HepG2 (cell line): ENCODE data around the gene CAMK4. TPM values are rescaled to one million over a fixed set of nuclear protein-coding genes. Genes with fewer than 3 reads are reported as not detected.

Experiments used
- ATAC-seq: fragments of 200-7000 bp; cut with Tn5 transposase; 3 replicates; pipeline ENCODE4 v1.9.1; 2020; ENCODE audit warnings: mild to moderate bottlenecking, moderate library complexity
- BruUV-seq: library from RNA; stranded (reverse); fragments of 400-500 nt; replicated peaks from 2 replicates; lab custom pipeline; 2021; lab: Mats Ljungman, UMichigan
- CTCF ChIA-PET: fragments of 300-600 bp; formaldehyde crosslinking; extraction: SDS; loops from one replicate; lab custom pipeline; 2021; ENCODE audit warnings: low total read pairs, inconsistent platforms, low intra/inter-chr PET ratio; lab: Yijun Ruan, JAX
- POLR2A ChIA-PET: fragments of 350-600 bp; sonication (Branson Sonifier 250); formaldehyde crosslinking; loops from one replicate; lab custom pipeline; 2020; ENCODE audit warnings: antibody characterized with exemption, inconsistent platforms; lab: Yijun Ruan, JAX
- DNase-seq: peaks from one replicate; pipeline ENCODE4 v3.0.0-alpha.2; 2015; ENCODE audit warnings: low spot score
- FAIRE-seq: peaks from 3 replicates; lab custom pipeline; 2011; peaks lifted over from hg19 to GRCh38; lab: Jason Lieb, UNC
- H2AFZ ChIP-seq: one replicate; pipeline ENCODE4 v1.6.1; 2011; ENCODE audit warnings: low read length, inconsistent platforms
- H3K27ac ChIP-seq: fragments of 300-600 bp; 3 replicates; pipeline ENCODE4 v1.8.0; 2011; ENCODE audit warnings: mixed run types, mild to moderate bottlenecking, mixed read lengths, low read length, inconsistent platforms; ENCODE audit not compliant: insufficient read depth; ENCODE audit errors: extremely low read length
- H3K27me3 ChIP-seq, 2 experiments: fragments of 200-600 bp in 1 of 2; 2 replicates in 1 of 2; 3 replicates in 1 of 2; pipeline versions ENCODE4 v1.6.0 to v1.8.0; 2011; ENCODE audit warnings: low read length in 2 of 2, mild to moderate bottlenecking in 2 of 2, moderate library complexity in 2 of 2, inconsistent platforms in 1 of 2; ENCODE audit not compliant: insufficient read depth in 2 of 2, control insufficient read depth in 1 of 2
- H3K36me3 ChIP-seq, 2 experiments: fragments of 200-600 bp in 1 of 2; replicated peaks in 1 of 2; 2 replicates in 1 of 2; 3 replicates in 1 of 2; pipeline versions ENCODE4 v1.5.1 to v1.8.0; 2011; ENCODE audit warnings: low read length in 2 of 2, inconsistent platforms in 1 of 2; ENCODE audit not compliant: insufficient read depth in 2 of 2, control insufficient read depth in 1 of 2
- H3K4me1 ChIP-seq: 2 replicates; pipeline ENCODE4 v1.5.1; 2012; ENCODE audit warnings: low read length, inconsistent platforms; ENCODE audit not compliant: insufficient read depth
- H3K4me2 ChIP-seq: 2 replicates; pipeline ENCODE4 v1.6.0; 2011; ENCODE audit warnings: low read depth, low read length, inconsistent platforms
- H3K4me3 ChIP-seq, 3 experiments: fragments of 200-600 bp in 1 of 3; sonication (generic), shearing (Covaris generic) in 1 of 3; replicated peaks in 1 of 3; 2 replicates each; pipeline ENCODE4 v1.5.1; 2011 to 2016; ENCODE audit warnings: low read length in 3 of 3, inconsistent platforms in 2 of 3, low read depth in 2 of 3, mild to moderate bottlenecking in 2 of 3, control low read depth in 1 of 3, mixed read lengths in 1 of 3; ENCODE audit not compliant: insufficient read depth in 1 of 3
- H3K79me2 ChIP-seq: one replicate; pipeline ENCODE4 v1.6.1; 2011; ENCODE audit warnings: low read length, inconsistent platforms; ENCODE audit not compliant: insufficient read depth
- H3K9ac ChIP-seq: 2 replicates; pipeline ENCODE4 v1.6.0; 2011; ENCODE audit warnings: mild to moderate bottlenecking, low read depth, low read length, inconsistent platforms; ENCODE audit not compliant: insufficient read depth
- H3K9me3 ChIP-seq: 2 replicates; pipeline ENCODE4 v1.5.1; 2012; ENCODE audit warnings: mild to moderate bottlenecking, low read length
- H4K20me1 ChIP-seq: 2 replicates; pipeline ENCODE4 v1.6.0; 2011; ENCODE audit warnings: inconsistent platforms, mild to moderate bottlenecking, low read length, moderate library complexity; ENCODE audit not compliant: insufficient read depth
- ARID5B ChIP-seq: IDR thresholded peaks from 2 replicates; pipeline ENCODE4 v1.4.0; 2020; ENCODE audit warnings: mild to moderate bottlenecking, missing genetic modification reagents
- ARNT2 ChIP-seq: sonication (generic); formaldehyde crosslinking; IDR thresholded peaks from 2 replicates; pipeline ENCODE4 v1.8.0; 2022; ENCODE audit warnings: mild to moderate bottlenecking, low read depth, missing genetic modification reagents, moderate library complexity
- HNF1A ChIP-seq, 2 experiments: sonication (generic) in 1 of 2; formaldehyde crosslinking in 1 of 2; IDR thresholded peaks; 2 replicates each; pipeline versions ENCODE4 v1.4.0 to v1.6.1; 2016 to 2020; ENCODE audit warnings: borderline replicate concordance in 1 of 2, low read depth in 1 of 2, mild to moderate bottlenecking in 1 of 2, missing genetic modification reagents in 1 of 2
- NR3C1 ChIP-seq: sonication (generic); formaldehyde crosslinking; IDR thresholded peaks from 2 replicates; pipeline ENCODE4 v1.4.0; 2020; ENCODE audit warnings: missing genetic modification reagents
- RCOR2 ChIP-seq: IDR thresholded peaks from 2 replicates; pipeline ENCODE4 v1.6.1; 2016; ENCODE audit warnings: missing biosample characterization, missing genetic modification reagents
- YEATS4 ChIP-seq: sonication (generic); formaldehyde crosslinking; IDR thresholded peaks from 2 replicates; pipeline ENCODE4 v1.4.0; 2020; ENCODE audit warnings: missing genetic modification reagents, borderline replicate concordance
- ZMAT5 ChIP-seq: sonication (generic); formaldehyde crosslinking; IDR thresholded peaks from 2 replicates; pipeline ENCODE4 v1.5.0; 2020; ENCODE audit warnings: mild to moderate bottlenecking, low read depth, missing genetic modification reagents, borderline replicate concordance
- ZNF33B ChIP-seq: sonication (generic); formaldehyde crosslinking; IDR thresholded peaks from 2 replicates; pipeline ENCODE4 v1.5.1; 2020; ENCODE audit warnings: mild to moderate bottlenecking, missing genetic modification reagents
- ZXDC ChIP-seq: sonication (generic); formaldehyde crosslinking; IDR thresholded peaks from 2 replicates; pipeline ENCODE4 v1.5.0; 2020; ENCODE audit warnings: mild to moderate bottlenecking, missing genetic modification reagents
- WGBS: methylation state at CpG from one replicate; pipeline ENCODE4 v1.1.6; 2017; ENCODE audit warnings: low lambda C conversion rate; 5-methylcytosine and 5-hydroxymethylcytosine counted together
- in situ Hi-C: cut with HindIII; loops from 2 replicates; pipeline ENCODE4 v1.10.0; 2017; ENCODE audit warnings: low pct_unique_long_range_greater_than_20kb; ENCODE audit not compliant: extremely low pct_ligation_motif_present
- intact Hi-C: fragments of 100-400 bp; cut with micrococcal nuclease; formaldehyde crosslinking; loops from one replicate; pipeline ENCODE4 v1.10.0; 2022; ENCODE audit not compliant: unreplicated experiment
- polyA plus RNA-seq, 8 experiments: library from polyadenylated mRNA; depleted of rRNA in 3 of 8; stranded (reverse) in 7 of 8; unstranded in 1 of 8; fragments of >200 nt; fragmentation: Illumina TruSeq in 4 of 8; extraction: Trizol in 4 of 8; gene quantifications; 2 replicates each; pipeline versions ENCODE4 v1.2.1 to v1.2.3, GENCODE V29; 2011 to 2016; ENCODE audit warnings: low read depth in 4 of 8, missing spikeins in 1 of 8, mixed read lengths in 1 of 8; ENCODE audit not compliant: insufficient read depth in 1 of 8
- total RNA-seq, 5 experiments: library from RNA; depleted of rRNA; stranded (reverse); fragments of >200 nt; fragmentation: Illumina TruSeq; extraction: Trizol; gene quantifications; 2 replicates each; pipeline ENCODE4 v1.2.3, GENCODE V29; 2016; ENCODE audit warnings: low read depth in 1 of 5

CAMK4 gene
- total and polyA plus RNA-seq, 2 of the 13 experiments (the other 11 are each of a cell fraction or from before 2014, with no cell fraction given) = not detected

GRCh38 chr5:111310711-111311620 is 86.8 kb downstream of the CAMK4 start (continued):
- TF ChIP-seq HNF1A (IDR thresholded peaks at IDR 0.05; ENCODE audit: low read depth) (no peak), HNF1A (CRISPR knock-in tag; IDR thresholded peaks at IDR 0.05; ENCODE audit: borderline replicate concordance) (no peak), YEATS4 (no peak)

- CTCF ChIA-PET = no interaction called here
- no peak for TF ChIP-seq RCOR2
- TF ChIP-seq ZMAT5 = no peak
- no peak for TF ChIP-seq ZXDC
- no peak for TF ChIP-seq NR3C1 (CRISPR knock-in tag)
- no peak for TF ChIP-seq ARID5B (CRISPR knock-in tag)
- no peak for TF ChIP-seq ZNF33B (CRISPR knock-in tag)
- no peak for TF ChIP-seq ARNT2 (CRISPR knock-in tag)
Observed at GRCh38 chr5:111311666-111312065, 87.5 kb downstream of the CAMK4 start.

More at GRCh38 chr5:111311666-111312065, 87.5 kb downstream of the CAMK4 start:
- Histone ChIP-seq H3K27me3 (no peaks in the 10 kb centered on the region; a peak in 1 of 5 replicates), H3K4me1 (no peaks in the 10 kb centered on the region), H3K9ac (no peak overlapping the region), H2AFZ (no peak overlapping the region), H3K36me3 (no peaks in the 10 kb centered on the region), H4K20me1 (no peaks in the 10 kb centered on the region), H3K4me2 (no peak overlapping the region), H3K79me2 (no peaks in the 10 kb centered on the region), H3K27ac (no peak overlapping the region), H3K9me3 (no peaks in the 10 kb centered on the region), H3K4me3 (no peak overlapping the region)
- intact Hi-C loops (no loop called here), in situ Hi-C loops (no loop called here)
- no peak for ATAC-seq
- no peak for FAIRE-seq
- WGBS = 0% methylated on average over 1 of the region's 1 CpG
- DNase-seq = no peak
- BruUV-seq = no TSS peak
- POLR2A ChIA-PET = no interaction called here
